Endothelial cell of umbilical vein (primary cell): ENCODE measurements around the gene USP34.

Experiments used
- JUN ChIP-seq: IDR thresholded peaks from 2 replicates; pipeline ENCODE4 v1.6.1; 2011; ENCODE audit warnings: borderline replicate concordance, low read depth; ENCODE audit not compliant: insufficient read length, insufficient read depth
- MYC ChIP-seq: IDR thresholded peaks from one replicate; pipeline ENCODE4 v1.6.1; 2011; ENCODE audit warnings: mild to moderate bottlenecking, low read depth, low read length
- POLR2AphosphoS5 ChIP-seq: IDR thresholded peaks from 2 replicates; pipeline ENCODE4 v1.6.1; 2012; ENCODE audit warnings: low read depth, mild to moderate bottlenecking, control low read depth, low read length, moderate library complexity; ENCODE audit not compliant: insufficient read depth

GRCh38 chr2:61218076-61218816 lies 252.6 kb downstream of the USP34 start:
- TF ChIP-seq MYC (no peak), POLR2AphosphoS5 (no peak), JUN (no peak)
